A673 (cell line): Measurements from ENCODE around the gene SHROOM3. TPM values are rescaled to one million over a fixed set of nuclear protein-coding genes. Genes with fewer than 3 reads are reported as not detected.

ENCODE experiments used
- BruUV-seq: library from RNA; stranded (reverse); fragments of 400-500 nt; replicated peaks from 2 replicates; lab custom pipeline; 2021; lab: Mats Ljungman, UMichigan
- CTCF ChIA-PET: fragments of 300-600 bp; sonication (Branson Sonifier 250); formaldehyde crosslinking; loops from one replicate; lab custom pipeline; 2022; ENCODE audit warnings: antibody characterized with exemption; lab: Charles Lee
- POLR2A ChIA-PET: fragments of 300-600 bp; sonication (Branson Sonifier 250); formaldehyde crosslinking; loops from one replicate; lab custom pipeline; 2022; ENCODE audit warnings: antibody characterized with exemption; ENCODE audit not compliant: low non-redundant PET; lab: Charles Lee
- DNase-seq: peaks from one replicate; pipeline ENCODE4 v3.0.0-alpha.2; 2015; ENCODE audit warnings: low spot score
- H3K27ac ChIP-seq: fragments of 200-600 bp; sonication (generic); 2 replicates; pipeline ENCODE4 v1.5.1; 2016; ENCODE audit warnings: mixed run types, low read depth, mild to moderate bottlenecking, mixed read lengths, antibody characterized with exemption, low read length; ENCODE audit not compliant: poor library complexity, severe bottlenecking
- H3K27me3 ChIP-seq: fragments of 200-600 bp; sonication (generic); replicated peaks from 2 replicates; pipeline ENCODE4 v1.6.1; 2017; ENCODE audit warnings: mixed run types, low read depth, mild to moderate bottlenecking, mixed read lengths, antibody characterized with exemption, low read length; ENCODE audit not compliant: insufficient read depth, poor library complexity
- H3K36me3 ChIP-seq: fragments of 200-600 bp; sonication (generic); 2 replicates; pipeline ENCODE4 v1.6.1; 2016; ENCODE audit warnings: mixed run types, mild to moderate bottlenecking, mixed read lengths, antibody characterized with exemption, low read length; ENCODE audit not compliant: insufficient read depth, poor library complexity, severe bottlenecking
- H3K4me1 ChIP-seq: fragments of 200-600 bp; sonication (generic); 2 replicates; pipeline ENCODE4 v1.6.1; 2017; ENCODE audit warnings: mixed run types, mild to moderate bottlenecking, mixed read lengths, antibody characterized with exemption, low read length; ENCODE audit not compliant: insufficient read depth, poor library complexity, severe bottlenecking
- H3K4me3 ChIP-seq: fragments of 200-600 bp; sonication (generic); 2 replicates; pipeline ENCODE4 v1.5.1; 2016; ENCODE audit warnings: low read depth, mixed run types, mild to moderate bottlenecking, mixed read lengths, low read length; ENCODE audit not compliant: poor library complexity, severe bottlenecking
- H3K9me3 ChIP-seq: fragments of 200-600 bp; sonication (generic); 2 replicates; pipeline ENCODE4 v1.6.1; 2016; ENCODE audit warnings: mixed run types, low read depth, mild to moderate bottlenecking, mixed read lengths, antibody characterized with exemption, low read length; ENCODE audit not compliant: poor library complexity, severe bottlenecking
- CTCF ChIP-seq: fragments of 300-800, 200-600 bp; sonication (generic); conservative IDR thresholded peaks from 2 replicates; pipeline ENCODE4 v1.5.1; 2017; ENCODE audit warnings: low read depth, mild to moderate bottlenecking, antibody characterized with exemption, low read length, moderate library complexity, mixed read lengths
- EZH2 ChIP-seq: fragments of 200-600 bp; sonication (generic); IDR thresholded peaks from 2 replicates; pipeline ENCODE4 v1.6.1; 2017; ENCODE audit warnings: borderline replicate concordance, low read depth, mild to moderate bottlenecking, mixed read lengths, antibody characterized with exemption, low read length; ENCODE audit not compliant: poor library complexity, severe bottlenecking
- intact Hi-C: fragments of 100-400 bp; cut with micrococcal nuclease; formaldehyde crosslinking; loops from one replicate; pipeline ENCODE4 v1.10.0; 2022; ENCODE audit not compliant: unreplicated experiment
- total RNA-seq: library from RNA; stranded (reverse); gene quantifications from 2 replicates; pipeline ENCODE4 v1.2.3, GENCODE V29; 2021

Gene SHROOM3
- total RNA-seq, 1 experiment from 2014 or later: 9.3 TPM

DNA sequence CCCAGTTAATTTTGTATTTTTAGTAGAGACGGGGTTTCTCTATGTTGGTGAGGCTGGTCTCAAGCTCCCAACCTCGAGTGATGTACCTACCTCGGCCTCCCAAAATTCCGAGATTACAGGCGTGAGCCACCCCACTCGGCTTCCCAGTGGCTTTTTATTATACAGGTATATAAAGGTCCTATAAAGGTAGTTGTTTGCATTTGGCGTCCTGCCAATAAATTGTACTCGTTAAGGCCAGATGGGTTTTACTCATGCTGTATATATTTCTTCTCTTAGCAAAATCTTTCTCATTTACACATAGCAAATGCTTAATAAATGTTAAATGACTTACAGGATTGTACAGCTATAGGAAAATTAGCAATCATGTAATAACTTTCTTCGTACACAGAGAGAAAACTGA lies 6.9 kb downstream of the SHROOM3 start:
- no TSS peak for BruUV-seq
- Histone ChIP-seq H3K27ac (no peak overlapping the region), H3K27me3 (no peaks in the 10 kb centered on the region), H3K36me3 (no peaks in the 10 kb centered on the region), H3K4me3 (no peak overlapping the region), H3K4me1 (no peaks in the 10 kb centered on the region), H3K9me3 (no peaks in the 10 kb centered on the region)
- ChIA-PET POLR2A (no interaction called here), CTCF (no interaction called here)
- intact Hi-C loops: no loop called here
- no peak for DNase-seq
- no peak for TF ChIP-seq EZH2
- TF ChIP-seq CTCF: no peak

- H3K27me3 ChIP-seq: no peaks in the 10 kb centered on the region
- no peaks in the 10 kb centered on the region for H3K4me1 ChIP-seq
- ChIA-PET CTCF (interaction anchor here (0.5 kb wide), 1 partner anchor 101 kb away, joined by 3 read pairs; no protein-coding TSS in a partner anchor), POLR2A (no interaction called here)
- no TSS peak for BruUV-seq
- no peaks in the 10 kb centered on the region for H3K9me3 ChIP-seq
- no peak for DNase-seq
- TF ChIP-seq CTCF (no peak), EZH2 (no peak)
- no peaks in the 10 kb centered on the region for H3K36me3 ChIP-seq
- intact Hi-C loops: no loop called here
- H3K27ac ChIP-seq: no peak overlapping the region
- no peak overlapping the region for H3K4me3 ChIP-seq
Measured at GRCh38 chr4:76442807-76443206, 7.8 kb downstream of the SHROOM3 start.

- no TSS peak for BruUV-seq
- H3K27ac ChIP-seq: no peak overlapping the region
- ChIA-PET POLR2A (no interaction called here), CTCF (no interaction called here)
- intact Hi-C loops: no loop called here
- no peaks in the 10 kb centered on the region for H3K4me1 ChIP-seq
- DNase-seq: no peak
- TF ChIP-seq EZH2 (no peak), CTCF (no peak)
- no peak overlapping the region for H3K4me3 ChIP-seq
- no peaks in the 10 kb centered on the region for H3K36me3 ChIP-seq
- no peaks in the 10 kb centered on the region for H3K27me3 ChIP-seq
- H3K9me3 ChIP-seq: no peaks in the 10 kb centered on the region
Measured at GRCh38 chr4:76443376-76443775, 8.3 kb downstream of the SHROOM3 start.
